HG02870 (cell line): ENCODE results near the gene TMEM266.
A peak's percentile ranks its signal among the peaks of the same experiment; 100 is the strongest.

ENCODE experiments used
- ATAC-seq: cut with Tn5 transposase; IDR thresholded peaks from one replicate; pipeline ENCODE4 v1.9.1; 2021; ENCODE audit warnings: mild to moderate bottlenecking, moderate library complexity; ENCODE audit not compliant: unreplicated experiment

Gene TMEM266

GRCh38 chr15:76179023-76179422 lies 119.2 kb downstream of the TMEM266 start:
- no peak for ATAC-seq

- ATAC-seq = no peak
These were observed 120.5 kb downstream of the TMEM266 start for GRCh38 chr15:76180321-76180720.

GRCh38 chr15:76181705-76182107 lies 121.9 kb downstream of the TMEM266 start:
- ATAC-seq = peak; percentile 89

GRCh38 chr15:76183930-76184649 lies 124.3 kb downstream of the TMEM266 start:
- ATAC-seq = no peak

GRCh38 chr15:76184650-76185035 lies 124.9 kb downstream of the TMEM266 start:
- no peak for ATAC-seq

- ATAC-seq = no peak
These were observed 125.9 kb downstream of the TMEM266 start for GRCh38 chr15:76185716-76186115.

GRCh38 chr15:76187163-76187562 lies 127.4 kb downstream of the TMEM266 start:
- ATAC-seq = no peak

- no peak for ATAC-seq
These were observed 129.3 kb downstream of the TMEM266 start for GRCh38 chr15:76189106-76189505.

- ATAC-seq = no peak
These were observed 130.3 kb downstream of the TMEM266 start for GRCh38 chr15:76190070-76190564.

- ATAC-seq = peak; percentile 78
These were observed 131.2 kb downstream of the TMEM266 start for GRCh38 chr15:76190751-76191538.

GRCh38 chr15:76191539-76192244 lies 131.9 kb downstream of the TMEM266 start:
- ATAC-seq = no peak

- no peak for ATAC-seq
These were observed 132.9 kb downstream of the TMEM266 start for GRCh38 chr15:76192715-76193114.

GRCh38 chr15:76193934-76194333 lies 134.1 kb downstream of the TMEM266 start:
- ATAC-seq = no peak

GRCh38 chr15:76195506-76196268 lies 135.9 kb downstream of the TMEM266 start:
- ATAC-seq = no peak

- ATAC-seq = no peak
These were observed 136.8 kb downstream of the TMEM266 start for GRCh38 chr15:76196269-76197231.

GRCh38 chr15:76197703-76198455 lies 138.1 kb downstream of the TMEM266 start:
- ATAC-seq = no peak

GRCh38 chr15:76198456-76199105 lies 138.8 kb downstream of the TMEM266 start:
- ATAC-seq = no peak
